Right renal cortex interstitium (tissue), 3 donors: ENCODE results near the gene FAM131C. TPM values are rescaled to one million over a fixed set of nuclear protein-coding genes. Genes with fewer than 3 reads are reported as not detected.

ENCODE experiments used
- DNase-seq, 3 donors: peaks; one replicate each; pipeline ENCODE4 v3.0.0-alpha.2; 2013; ENCODE audit warnings: low read depth in 3 of 3, low spot score in 2 of 3
- polyA plus RNA-seq, 3 donors: library from polyadenylated mRNA; unstranded; fragments of 120-200 nt; gene quantifications; one replicate each; pipeline ENCODE4 v1.2.1, GENCODE V29; 2013; ENCODE audit not compliant: insufficient read length in 3 of 3

The FAM131C gene
- polyA plus RNA-seq, 3 donors: 1.0 to 1.6 (median 1.3) TPM

DNA sequence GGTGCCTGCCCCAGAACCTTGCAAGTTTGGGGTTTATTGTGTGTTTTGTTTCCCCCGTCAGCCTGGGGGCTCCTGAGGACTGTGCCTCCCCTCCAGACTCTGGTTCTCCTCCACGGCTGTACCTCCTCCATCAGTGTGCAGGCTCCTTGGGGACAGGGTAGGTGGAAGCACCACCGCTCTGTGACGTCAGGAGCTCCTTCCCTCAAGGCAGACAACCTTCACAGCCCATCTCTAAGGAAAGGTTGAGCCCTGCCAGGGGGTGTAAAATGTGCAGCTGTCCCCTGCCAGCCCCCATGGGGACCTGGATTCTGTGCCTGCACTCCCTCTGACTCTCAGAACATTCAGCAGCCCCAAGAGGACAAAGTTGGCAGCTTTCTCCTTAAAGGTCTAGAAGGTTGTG lies 55.1 kb downstream of the FAM131C start:
- DNase-seq: no peak

DNA sequence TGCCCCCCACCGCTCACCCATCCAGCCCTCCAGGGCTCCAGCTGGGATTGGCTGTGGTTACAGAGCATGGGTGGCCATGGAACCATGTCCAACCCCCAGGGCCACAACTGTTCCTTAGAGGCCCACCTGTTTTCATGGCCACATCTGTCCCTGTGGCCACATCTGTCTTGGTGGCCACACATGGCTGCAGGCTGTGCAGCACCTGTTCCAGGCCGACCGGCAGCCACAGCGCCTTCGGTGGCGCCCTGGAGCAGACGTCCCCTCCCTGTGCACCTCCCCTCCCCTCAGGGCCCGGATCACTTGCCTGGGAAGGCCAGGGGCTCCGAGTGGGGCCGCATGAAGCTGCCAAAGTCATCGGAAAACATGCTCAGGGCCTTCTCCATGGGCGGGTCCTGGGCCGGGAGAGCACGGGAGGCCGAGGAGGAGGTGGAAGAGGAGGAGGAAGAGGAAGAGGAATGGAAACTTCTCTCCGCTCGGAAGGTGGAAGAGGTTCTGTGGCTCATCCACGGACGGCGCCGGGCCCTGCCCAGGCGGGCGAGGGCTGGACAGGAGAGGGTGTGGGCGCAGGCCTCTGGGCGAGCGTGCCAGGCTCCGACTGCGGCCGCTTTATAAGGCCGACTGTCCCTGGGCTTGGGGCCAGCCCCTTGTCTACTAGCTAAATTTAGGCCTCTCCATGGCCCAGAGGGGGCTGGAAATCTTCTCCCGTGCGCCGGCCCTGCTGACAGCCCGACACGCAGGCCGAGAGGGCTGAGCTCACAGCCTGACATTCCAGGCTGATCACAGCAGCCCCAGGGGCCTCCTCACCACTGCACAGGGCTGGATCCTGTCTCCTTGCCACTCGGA lies 55.8 kb downstream of the FAM131C start, which contains the start of gene HSPB7:
TSS of gene HSPB7 (minus strand) at position 583 of the 843 bp plus-strand sequence. CDS start at position 503, 80 bp downstream.
- peak in 1 of 3 donors; percentile 32 for DNase-seq

- no peak for DNase-seq
Observed at GRCh38 chr1:16017076-16017460, 56.4 kb downstream of the FAM131C start.

DNA sequence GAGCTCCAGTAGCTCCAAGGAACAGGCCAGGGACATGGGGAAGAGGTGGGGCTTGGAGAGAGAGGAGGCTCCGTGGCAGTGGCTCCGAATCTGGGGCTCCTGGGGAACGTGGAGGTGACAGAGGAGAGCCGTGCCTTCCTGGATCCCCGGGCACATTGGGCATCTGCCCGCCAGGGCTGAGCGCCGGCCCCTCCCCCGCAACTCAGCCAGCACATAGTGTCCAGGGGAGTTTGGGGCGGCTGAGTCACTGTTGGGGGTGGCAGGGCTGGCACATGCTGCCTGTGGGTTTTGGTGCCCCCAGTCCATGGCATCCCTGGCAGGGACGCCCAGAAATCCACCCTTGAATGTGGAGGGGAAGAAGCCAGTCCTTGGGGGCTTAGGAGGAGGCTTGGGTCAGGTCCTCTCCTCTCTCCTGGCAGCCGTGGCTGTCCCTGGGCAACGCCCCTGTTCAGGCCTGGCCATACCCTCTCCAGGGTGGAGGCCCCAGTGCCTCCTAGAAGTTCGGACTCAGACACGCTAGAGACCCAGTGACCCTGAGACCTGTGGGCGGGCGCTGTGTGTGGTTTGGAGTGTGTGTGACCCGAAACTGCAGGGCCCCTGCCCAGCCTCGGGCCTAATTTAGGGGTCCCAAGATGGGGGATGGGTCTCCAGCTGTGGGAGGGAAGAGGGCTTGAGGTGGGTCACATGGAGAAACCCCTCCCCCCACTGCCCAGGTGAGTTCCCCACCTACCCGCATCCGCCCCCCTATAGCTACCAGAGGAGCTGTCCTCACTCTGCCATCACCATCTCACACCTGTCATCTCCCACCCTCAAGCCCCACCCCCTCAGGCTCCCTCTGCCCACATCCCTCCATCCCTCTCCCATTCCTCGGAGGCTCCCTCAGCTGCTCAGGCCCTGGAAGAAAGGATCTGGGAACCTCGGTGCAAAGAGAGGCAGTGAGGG lies 57.2 kb downstream of the FAM131C start:
- DNase-seq: no peak

DNA sequence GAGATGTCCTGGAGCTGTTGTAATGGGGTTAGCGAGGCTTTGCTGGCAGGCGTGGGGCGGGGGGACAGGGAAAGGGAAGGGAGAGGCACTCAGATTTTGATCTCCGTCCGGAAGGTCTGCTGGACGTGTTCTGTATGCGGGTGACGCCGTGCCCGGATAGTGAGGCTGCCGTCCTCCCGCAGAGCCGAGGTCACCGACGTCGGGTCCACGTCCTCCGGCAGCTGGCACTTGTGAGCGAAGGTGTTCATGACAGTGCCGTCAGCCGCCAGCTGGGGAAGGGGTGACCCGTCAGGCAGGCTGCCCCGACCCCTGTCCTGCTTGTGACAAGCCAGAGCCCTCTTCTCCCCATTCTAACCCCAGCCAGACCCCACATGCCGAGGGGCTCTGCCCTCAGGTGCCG lies 58.0 kb downstream of the FAM131C start:
- DNase-seq: no peak

GRCh38 chr1:16014509-16015482 lies 58.7 kb downstream of the FAM131C start:
- DNase-seq: no peak

GRCh38 chr1:16013908-16014258 lies 59.6 kb downstream of the FAM131C start:
- DNase-seq: no peak

- DNase-seq: peak in 1 of 3 donors; percentile 36
Observed at GRCh38 chr1:16013220-16013907, 60.1 kb downstream of the FAM131C start.

GRCh38 chr1:16012590-16013219 lies 60.7 kb downstream of the FAM131C start:
- peak in 1 of 3 donors; percentile 52 for DNase-seq

GRCh38 chr1:16011936-16012589 lies 61.4 kb downstream of the FAM131C start:
- no peak for DNase-seq

GRCh38 chr1:16010837-16011236 lies 62.6 kb downstream of the FAM131C start:
- DNase-seq: no peak

DNA sequence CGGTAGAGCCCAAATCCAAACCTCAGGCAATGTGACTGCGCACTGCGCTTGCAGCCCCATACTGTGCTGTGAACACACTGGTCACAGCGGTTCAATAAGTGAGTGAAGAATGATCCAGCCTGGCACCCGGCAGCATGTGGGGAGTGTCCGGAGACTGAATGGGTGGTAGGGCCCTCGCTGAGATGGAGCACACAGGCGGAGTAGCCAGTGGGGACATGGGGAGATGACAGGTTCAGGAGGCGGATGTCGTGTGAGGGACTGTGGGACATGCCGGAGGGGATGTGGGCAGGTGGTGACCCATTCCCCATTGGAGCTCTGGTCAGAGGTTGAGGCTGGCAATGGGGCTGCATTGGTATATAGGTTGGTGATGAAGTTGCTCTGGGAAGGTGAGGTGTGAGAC lies 63.8 kb downstream of the FAM131C start:
- DNase-seq: no peak

GRCh38 chr1:16009030-16009460 lies 64.4 kb downstream of the FAM131C start:
- peak in 2 of 3 donors; percentile 63 to 64 for DNase-seq

Other genes starting within 250 kb of the FAM131C start
- 10 to 100 TPM; 50.5 to 59.2 (median 53.1) TPM for gene SPEN, start 225.9 kb downstream of the FAM131C start, polyA plus RNA-seq
- gene ZBTB17, start 97.5 kb downstream of the FAM131C start, polyA plus RNA-seq: 10 to 100 TPM; 25.7 to 29.9 (median 28.3) TPM
- under 1 TPM; 0.07 to 0.14 (median 0.10) TPM for gene SRARP, start 69.4 kb downstream of the FAM131C start, polyA plus RNA-seq
- gene HSPB7, start 55.6 kb downstream of the FAM131C start, polyA plus RNA-seq: 1 to 10 TPM; 2.7 to 4.7 (median 3.9) TPM
- gene CLCNKA, start 51.6 kb downstream of the FAM131C start, polyA plus RNA-seq: 10 to 100 TPM; 13.0 to 15.8 (median 14.2) TPM
- gene CLCNKB, start 29.9 kb downstream of the FAM131C start, polyA plus RNA-seq: 10 to 100 TPM; 41.4 to 69.9 (median 68.8) TPM
- gene EPHA2, start 82.4 kb upstream of the FAM131C start, polyA plus RNA-seq: 10 to 100 TPM; 11.9 to 18.4 (median 17.4) TPM
- 10 to 100 TPM; 15.9 to 20.1 (median 18.9) TPM for gene ARHGEF19, start 139.0 kb upstream of the FAM131C start, polyA plus RNA-seq
- 1 to 10 TPM; 3.7 to 6.0 (median 5.5) TPM for gene CPLANE2, start 163.5 kb upstream of the FAM131C start, polyA plus RNA-seq